ENCODE results near the gene SH3TC1. TPM values are rescaled to one million over a fixed set of nuclear protein-coding genes. Genes with fewer than 3 reads are reported as not detected.

The SH3TC1 gene
- total and polyA plus RNA-seq, 4 donors = 6.5 to 34.6 (median 25.8) TPM

GRCh38 chr4:8242782-8243560, 43.9 kb downstream of the SH3TC1 start:
- Histone ChIP-seq H3K27ac (ENCODE audit: low read depth in 1 of 2, low read length in 2 of 2) (peak overlapping the region in 1 of 2 donors; percentile 36), H3K9ac (ENCODE audit: low read depth in 1 of 2, low read length in 2 of 2) (no peak overlapping the region), H3K36me3 (ENCODE audit: control insufficient read depth in 4 of 4, insufficient read depth in 3 of 4, low read depth in 1 of 4, low read length in 3 of 4) (peaks cover 3 to 12% (median 4%) of the 10 kb centered on the region in 4 donors), H3K4me1 (ENCODE audit: control insufficient read depth in 4 of 4, insufficient read depth in 4 of 4, low read length in 3 of 4) (peaks cover 14 to 32% (median 18%) of the 10 kb centered on the region in 4 donors), H3K9me3 (ENCODE audit: control insufficient read depth in 4 of 4, low read length in 3 of 4) (no peaks in the 10 kb centered on the region), H3K27me3 (ENCODE audit: control insufficient read depth in 4 of 4, insufficient read depth in 4 of 4, low read length in 3 of 4) (no peaks in the 10 kb centered on the region), H3K4me3 (ENCODE audit: low read depth in 1 of 3, low read length in 3 of 3) (no peak overlapping the region)
- DNase-seq (ENCODE audit: low spot score) = no peak
- WGBS = 83% methylated on average over 10 of the region's 10 CpGs
- TF ChIP-seq GABPA (IDR thresholded peaks at IDR 0.05 in 1 of 2, conservative IDR thresholded peaks at IDR 0.05 in 1 of 2) (no peak), REST (IDR thresholded peaks at IDR 0.05) (no peak), YY1 (IDR thresholded peaks at IDR 0.05) (no peak), JUND (IDR thresholded peaks at IDR 0.05) (no peak), FOXA2 (IDR thresholded peaks at IDR 0.05) (no peak), EGR1 (IDR thresholded peaks at IDR 0.05; ENCODE audit: low read depth in 2 of 2) (no peak), HNF4G (IDR thresholded peaks at IDR 0.05) (no peak), SP1 (IDR thresholded peaks at IDR 0.05) (no peak), TAF1 (conservative IDR thresholded peaks at IDR 0.05) (no peak), FOXA1 (IDR thresholded peaks at IDR 0.05) (no peak), RXRA (IDR thresholded peaks at IDR 0.05) (no peak), ATF3 (IDR thresholded peaks at IDR 0.05) (no peak), CTCF (IDR thresholded peaks at IDR 0.05; ENCODE audit: low read depth, low read length, missing input control) (no peak), HNF4A (conservative IDR thresholded peaks at IDR 0.05) (no peak), ZBTB33 (IDR thresholded peaks at IDR 0.05) (no peak), NR2F2 (IDR thresholded peaks at IDR 0.05) (no peak)
